Osteoblast (primary cell): ENCODE measurements around the gene HINT3. TPM values are rescaled to one million over a fixed set of nuclear protein-coding genes. Genes with fewer than 3 reads are reported as not detected.
"Not testable (repeated sequence)": the region's sequence is repeated elsewhere in the genome, so short reads cannot be mapped to it uniquely, and the experiment has no call there.

Experiments
- DNase-seq: peaks from one replicate; pipeline ENCODE4 v3.0.0; 2011; ENCODE audit warnings: low spot score, mixed read lengths; ENCODE audit not compliant: insufficient read length; ENCODE audit errors: missing footprints
- H2AFZ ChIP-seq: 2 replicates; pipeline ENCODE4 v1.6.0; 2011; ENCODE audit warnings: mild to moderate bottlenecking, low read length
- H3K27ac ChIP-seq: 2 replicates; pipeline ENCODE4 v1.5.1; 2011; ENCODE audit warnings: mild to moderate bottlenecking, low read depth, low read length, moderate library complexity
- H3K27me3 ChIP-seq: 2 replicates; pipeline ENCODE4 v1.6.0; 2012; ENCODE audit warnings: mild to moderate bottlenecking, control low read depth, inconsistent platforms, low read length, moderate library complexity; ENCODE audit not compliant: insufficient read depth
- H3K36me3 ChIP-seq: 2 replicates; pipeline ENCODE4 v1.5.1; 2011; ENCODE audit warnings: mild to moderate bottlenecking, low read length, control low read depth, moderate library complexity; ENCODE audit not compliant: insufficient read depth
- H3K4me1 ChIP-seq: 2 replicates; pipeline ENCODE4 v1.5.1; 2011; ENCODE audit warnings: mild to moderate bottlenecking, low read length, control low read depth, moderate library complexity; ENCODE audit not compliant: insufficient read depth
- H3K4me2 ChIP-seq: 2 replicates; pipeline ENCODE4 v1.6.0; 2011; ENCODE audit warnings: mild to moderate bottlenecking, low read length; ENCODE audit not compliant: insufficient read depth
- H3K4me3 ChIP-seq: fragments of 200-600 bp; sonication (generic); 3 replicates; pipeline ENCODE4 v1.5.1; 2012; ENCODE audit warnings: mild to moderate bottlenecking, low read length, inconsistent platforms; ENCODE audit not compliant: insufficient read depth
- H3K79me2 ChIP-seq: 2 replicates; pipeline ENCODE4 v1.6.0; 2012; ENCODE audit warnings: mild to moderate bottlenecking, low read length, control low read depth, inconsistent platforms; ENCODE audit not compliant: insufficient read depth
- H3K9me3 ChIP-seq: 2 replicates; pipeline ENCODE4 v1.5.1; 2011; ENCODE audit warnings: low read depth, low read length, control low read depth
- H4K20me1 ChIP-seq: 2 replicates; pipeline ENCODE4 v1.6.0; 2012; ENCODE audit warnings: mild to moderate bottlenecking, low read length, control low read depth; ENCODE audit not compliant: insufficient read depth
- CTCF ChIP-seq: IDR thresholded peaks from 2 replicates; pipeline ENCODE4 v1.5.1; 2011; ENCODE audit warnings: mild to moderate bottlenecking, low read depth, low read length, moderate library complexity; ENCODE audit errors: extremely low read depth
- total RNA-seq: library from RNA; depleted of rRNA; stranded (reverse); fragments of >200 nt; gene quantifications from 2 replicates; pipeline ENCODE4 v1.2.3, GENCODE V29; 2012

HINT3 gene
- total RNA-seq: 30.4 and 32.4 TPM in 2 replicates

DNA sequence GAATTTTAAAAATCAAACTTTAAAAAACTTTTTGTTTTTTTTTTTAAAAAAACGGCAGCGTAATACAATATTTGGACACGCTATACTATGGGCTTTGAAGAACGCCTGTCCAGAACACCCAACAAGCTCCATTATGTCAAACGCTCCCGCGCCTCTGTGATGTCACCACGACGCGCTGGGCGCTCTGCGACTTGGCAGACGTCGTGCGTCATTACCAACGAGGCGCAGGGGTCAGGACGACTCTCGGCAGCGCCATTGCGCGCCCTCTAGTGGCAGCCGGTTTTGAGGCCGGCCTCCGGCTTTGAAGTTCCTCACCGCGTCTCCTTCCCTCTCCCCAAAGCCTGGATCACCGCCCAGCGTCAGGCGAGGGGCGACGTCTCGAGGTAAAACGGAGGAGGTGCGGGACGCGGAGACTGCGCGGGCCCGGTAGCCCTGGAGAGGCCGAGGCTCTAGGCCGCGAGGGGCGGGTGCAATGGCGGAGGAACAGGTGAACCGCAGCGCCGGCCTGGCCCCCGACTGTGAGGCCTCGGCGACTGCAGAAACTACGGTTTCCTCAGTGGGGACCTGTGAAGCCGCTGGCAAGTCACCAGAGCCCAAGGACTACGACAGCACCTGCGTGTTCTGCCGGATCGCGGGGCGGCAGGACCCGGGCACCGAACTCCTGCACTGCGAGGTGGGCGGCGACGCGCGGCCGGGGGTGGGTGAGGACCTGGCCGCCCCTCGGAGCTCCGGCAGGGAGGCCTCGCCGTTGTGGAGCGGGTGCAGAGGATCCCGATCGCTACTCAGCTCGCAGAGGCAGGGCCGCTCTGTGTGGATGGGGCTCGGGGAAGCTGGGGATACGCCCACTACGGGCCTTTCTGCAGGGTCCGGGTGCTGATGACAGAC lies at the start of gene HINT3:
TSS of gene HINT3 (plus strand) at position 265 of the 885 bp plus-strand sequence. CDS start at position 473, 208 bp downstream.
- Histone ChIP-seq H4K20me1 (peaks cover 3% of the 10 kb centered on the region), H3K27ac (peak within 1 kb of the TSS; percentile 90), H3K27me3 (peaks cover 4% of the 10 kb centered on the region), H3K79me2 (peaks cover 43% of the 10 kb centered on the region), H3K9me3 (no peaks in the 10 kb centered on the region), H3K4me3 (peak within 1 kb of the TSS; percentile 98), H3K4me1 (peaks cover 18% of the 10 kb centered on the region), H2AFZ (peak within 1 kb of the TSS; percentile 97), H3K4me2 (peak within 1 kb of the TSS; percentile 99), H3K36me3 (no peaks in the 10 kb centered on the region)
- DNase-seq: peak; percentile 98
- TF ChIP-seq CTCF: peak; percentile 95

DNA sequence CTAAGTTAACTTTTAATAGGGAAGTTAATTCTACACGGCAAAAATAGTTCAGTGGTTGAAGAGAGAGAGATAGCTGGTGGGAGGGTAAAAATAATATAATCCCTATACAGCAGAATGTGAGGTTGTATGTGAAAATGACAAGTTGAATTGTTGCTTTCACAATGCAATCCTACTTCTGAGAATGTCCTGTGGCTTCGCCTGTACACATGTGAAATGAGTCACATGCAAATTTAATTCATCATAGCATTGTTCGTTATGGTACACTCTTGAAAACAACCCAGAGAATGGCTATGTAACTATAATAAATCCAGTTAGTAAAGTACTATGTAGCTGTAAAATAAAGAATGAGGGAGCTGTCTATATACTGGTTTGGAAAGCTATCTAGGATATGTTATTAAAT lies 46.0 kb upstream of the HINT3 start:
- Histone ChIP-seq H3K36me3 (peaks cover 5% of the 10 kb centered on the region), H3K27me3 (no peaks in the 10 kb centered on the region), H3K79me2 (no peaks in the 10 kb centered on the region), H3K4me2 (no peak overlapping the region), H3K4me3 (no peak overlapping the region), H2AFZ (no peak overlapping the region), H3K9me3 (no peaks in the 10 kb centered on the region), H4K20me1 (no peaks in the 10 kb centered on the region), H3K27ac (no peak overlapping the region), H3K4me1 (peaks cover 23% of the 10 kb centered on the region)
- no peak for DNase-seq
- no peak for TF ChIP-seq CTCF

DNA sequence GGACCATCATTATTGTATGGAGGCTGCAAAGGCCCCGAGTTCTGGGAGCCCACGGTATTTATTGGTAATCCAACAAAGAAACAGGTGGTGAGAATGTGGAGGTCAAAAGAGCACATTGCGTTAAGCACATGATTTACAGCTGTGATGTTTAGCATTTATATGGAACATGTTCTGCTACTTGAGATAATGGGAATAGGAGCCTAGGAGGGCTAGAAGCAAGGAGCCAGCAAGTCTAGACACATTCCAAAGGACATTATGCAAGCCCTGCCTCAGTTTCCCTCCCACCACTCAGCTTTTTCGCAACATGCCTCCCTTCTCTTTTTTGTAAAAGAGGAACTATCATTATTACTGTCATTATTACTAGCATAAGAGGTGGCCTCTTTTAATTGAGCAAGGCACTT lies 45.5 kb upstream of the HINT3 start:
- DNase-seq, H4K20me1 ChIP-seq, H3K4me2 ChIP-seq, H3K27me3 ChIP-seq, H3K9me3 ChIP-seq, H2AFZ ChIP-seq, H3K4me3 ChIP-seq, H3K27ac ChIP-seq, H3K79me2 ChIP-seq, H3K36me3 ChIP-seq: not testable (repeated sequence)
- H3K4me1 ChIP-seq: peaks cover 23% of the 10 kb centered on the region

DNA sequence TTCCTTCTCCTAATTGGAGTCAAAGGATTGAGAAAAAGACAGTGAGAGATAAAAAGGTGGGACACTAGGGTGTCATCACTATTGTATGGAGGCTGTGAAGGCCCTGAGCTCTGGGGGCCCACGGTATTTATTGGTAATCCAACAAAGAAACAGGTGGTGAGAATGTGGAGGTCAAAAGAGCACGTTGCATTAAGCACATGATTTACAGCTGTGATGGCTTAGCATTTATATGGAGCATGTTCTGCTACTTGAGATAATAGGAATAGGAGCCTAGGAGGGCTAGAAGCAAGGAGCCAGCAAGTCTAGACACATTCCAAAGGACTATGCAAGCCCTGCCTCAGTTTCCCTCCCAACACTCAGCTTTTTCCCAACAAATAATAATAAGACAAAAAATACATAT lies 44.1 kb upstream of the HINT3 start:
- not testable (repeated sequence) for DNase-seq, H3K27ac ChIP-seq, H3K4me3 ChIP-seq

GRCh38 chr6:125913145-125913544 lies 43.4 kb upstream of the HINT3 start:
- Histone ChIP-seq H3K4me3 (no peak overlapping the region), H3K27me3 (no peaks in the 10 kb centered on the region), H3K36me3 (peaks cover 8% of the 10 kb centered on the region), H3K79me2 (no peaks in the 10 kb centered on the region), H3K27ac (peak overlapping the region; percentile 86), H4K20me1 (no peaks in the 10 kb centered on the region), H3K4me2 (no peak overlapping the region), H2AFZ (no peak overlapping the region), H3K4me1 (peaks cover 23% of the 10 kb centered on the region), H3K9me3 (no peaks in the 10 kb centered on the region)
- DNase-seq: no peak
- no peak for TF ChIP-seq CTCF

More for the DNA sequence above, 44.1 kb upstream of the HINT3 start:
- H3K4me2 ChIP-seq, H3K36me3 ChIP-seq, H3K27me3 ChIP-seq, H3K9me3 ChIP-seq, H2AFZ ChIP-seq, H3K79me2 ChIP-seq, H4K20me1 ChIP-seq: not testable (repeated sequence)
- H3K4me1 ChIP-seq: peaks cover 23% of the 10 kb centered on the region
